Measurements from ENCODE around the gene DGUOK.
"Not testable (repeated sequence)": the region's sequence is repeated elsewhere in the genome, so short reads cannot be mapped to it uniquely, and the experiment has no call there.

Gene DGUOK

GRCh38 chr2:73926493-73927327 is at the start of gene DGUOK:
DGUOK (plus strand) TSS chr2:73926880; CDS start chr2:73926911, 31 bp downstream.
- peak; percentile 100 for DNase-seq

DNA sequence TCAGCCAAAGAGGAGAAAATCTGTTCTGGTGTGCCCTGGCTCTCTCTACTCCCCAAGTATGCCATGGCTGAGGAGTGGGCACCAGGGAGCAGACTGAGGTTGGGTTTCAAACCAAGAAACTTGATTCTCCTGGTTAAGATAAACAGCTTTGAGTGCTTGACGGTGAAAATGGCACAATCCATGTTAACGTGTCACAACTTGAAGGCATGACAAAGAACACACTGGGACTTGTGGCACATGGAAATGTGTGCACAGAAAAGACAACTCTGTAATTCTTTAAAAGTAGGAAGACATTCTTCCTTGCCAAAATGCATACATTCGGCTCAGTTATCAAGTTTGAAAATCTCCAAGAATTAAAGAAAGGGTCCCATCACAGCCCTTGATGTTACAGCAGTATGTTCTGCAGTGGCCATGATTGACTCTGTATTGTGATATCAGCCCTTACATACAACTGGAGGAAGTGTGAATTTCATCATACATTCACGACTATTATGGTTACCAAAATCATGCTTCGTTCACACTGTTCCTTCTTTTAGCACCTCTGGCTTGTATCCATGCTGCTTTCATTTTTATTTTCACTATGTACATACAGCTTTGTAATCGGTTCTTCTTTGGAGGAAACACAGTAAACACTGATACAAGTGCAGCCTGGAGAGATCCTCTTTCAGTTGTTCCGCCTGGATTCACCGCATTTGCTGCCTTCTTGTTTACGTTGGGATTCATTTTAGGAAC is 49.4 kb upstream of the DGUOK start:
- DNase-seq = no peak

DNA sequence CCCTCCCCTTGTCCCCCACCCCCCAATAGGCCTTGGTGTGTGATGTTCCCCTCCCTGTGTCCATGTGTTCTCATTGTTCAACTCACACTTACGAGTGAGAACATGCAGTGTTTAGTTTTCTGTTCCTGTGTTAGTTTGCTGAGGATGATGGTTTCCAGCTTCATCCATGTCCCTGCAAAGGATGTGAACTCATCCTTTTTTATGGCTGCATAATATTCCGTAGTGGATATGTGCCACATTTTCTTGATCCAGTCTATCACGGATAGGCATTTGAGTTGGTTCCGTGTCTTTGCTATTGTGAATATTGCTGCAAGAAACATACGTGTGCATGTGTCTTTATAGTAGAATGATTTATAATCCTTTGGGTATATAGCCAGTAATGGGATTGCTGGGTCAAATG is 48.7 kb upstream of the DGUOK start:
- DNase-seq = not testable (repeated sequence)

GRCh38 chr2:73885406-73885805 is 41.3 kb upstream of the DGUOK start:
- no peak for DNase-seq

DNA sequence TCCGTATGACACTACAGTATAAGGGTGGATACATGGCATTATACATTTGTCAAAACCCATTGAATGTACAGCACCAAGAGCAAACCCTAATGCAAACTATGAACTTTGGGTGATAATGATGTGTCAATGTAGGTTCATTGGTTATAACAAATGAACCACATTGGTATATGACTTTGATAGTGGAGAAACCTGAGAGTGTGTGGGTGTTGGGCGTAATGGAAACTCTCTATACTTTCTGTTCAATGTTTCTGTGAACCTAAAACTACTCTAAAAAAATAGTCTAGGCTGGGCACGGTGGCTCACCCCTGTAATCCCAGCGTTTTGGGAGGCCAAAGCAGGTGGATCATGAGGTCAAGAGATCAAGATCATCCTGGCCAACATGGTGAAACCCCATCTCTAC is 40.3 kb upstream of the DGUOK start:
- DNase-seq = no peak

GRCh38 chr2:73887596-73888353 is 38.9 kb upstream of the DGUOK start:
- DNase-seq = not testable (repeated sequence)

- no peak for DNase-seq
Observed at GRCh38 chr2:73888388-73888787, 38.3 kb upstream of the DGUOK start.

DNA sequence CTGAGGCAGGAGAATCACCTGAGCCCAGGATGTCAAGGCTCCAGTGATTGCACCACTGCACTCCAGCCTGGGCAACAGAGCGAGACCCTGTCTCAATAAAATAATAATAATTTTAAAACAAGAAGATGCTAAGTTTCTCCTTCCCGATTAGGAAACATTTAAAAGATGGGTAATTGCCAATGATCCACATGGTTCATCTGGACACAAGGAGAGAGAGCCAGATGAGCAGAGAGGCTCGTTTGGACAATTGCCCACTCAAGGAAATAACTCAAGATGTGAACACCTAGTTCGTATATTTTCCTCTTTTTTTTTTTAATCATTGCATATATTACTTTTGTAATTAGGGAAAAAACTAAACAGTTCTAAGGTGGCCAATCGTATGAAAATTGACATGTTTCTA is 37.5 kb upstream of the DGUOK start:
- no peak for DNase-seq

- no peak for DNase-seq
Observed at GRCh38 chr2:73890301-73891092, 36.2 kb upstream of the DGUOK start.

- DNase-seq = no peak
Observed at GRCh38 chr2:73891276-73891901, 35.3 kb upstream of the DGUOK start.

DNA sequence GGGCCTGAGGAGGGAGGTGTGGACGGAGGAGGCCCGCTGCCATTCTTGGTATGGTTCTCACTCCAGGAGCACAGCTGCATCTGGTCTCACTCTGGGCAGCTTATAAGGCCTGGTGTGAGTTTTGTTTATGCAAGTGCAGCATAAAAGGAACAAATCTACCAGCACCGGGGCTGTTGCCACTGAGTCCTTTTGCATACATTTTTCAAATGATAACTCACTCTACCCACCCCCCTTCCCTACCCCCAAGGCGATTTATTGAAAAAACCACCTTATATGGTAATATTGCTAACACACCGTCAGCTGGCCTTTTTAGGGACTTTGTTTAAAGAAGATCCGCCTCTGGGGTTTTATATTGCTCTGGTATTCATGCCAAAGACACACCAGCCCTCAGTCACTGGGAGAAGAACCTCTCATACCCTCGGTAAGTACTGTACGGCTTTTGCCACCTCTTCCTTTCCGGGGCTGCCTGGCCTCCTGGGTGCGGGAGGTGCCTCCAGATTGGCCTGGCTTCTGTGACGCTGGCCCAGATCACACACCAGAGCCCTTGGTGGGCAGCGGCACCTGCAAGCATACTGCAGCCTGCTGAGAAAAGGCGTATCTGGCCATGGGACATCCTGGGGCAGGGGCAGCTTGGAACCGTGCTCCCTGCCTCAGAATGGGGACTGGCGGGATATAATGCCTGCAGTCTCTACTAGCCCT is 33.9 kb upstream of the DGUOK start, which contains the start of gene ACTG2:
Gene ACTG2 (plus strand): TSS at position 378 of the 699 bp plus-strand sequence. CDS start 8,304 bp downstream, outside the sequence.
- DNase-seq = no peak

- no peak for DNase-seq
Observed at GRCh38 chr2:73893764-73894474, 32.8 kb upstream of the DGUOK start.

- DNase-seq = no peak
Observed at GRCh38 chr2:73894475-73894850, 32.2 kb upstream of the DGUOK start.

GRCh38 chr2:73894877-73895276 is 31.8 kb upstream of the DGUOK start:
- DNase-seq = no peak

DNA sequence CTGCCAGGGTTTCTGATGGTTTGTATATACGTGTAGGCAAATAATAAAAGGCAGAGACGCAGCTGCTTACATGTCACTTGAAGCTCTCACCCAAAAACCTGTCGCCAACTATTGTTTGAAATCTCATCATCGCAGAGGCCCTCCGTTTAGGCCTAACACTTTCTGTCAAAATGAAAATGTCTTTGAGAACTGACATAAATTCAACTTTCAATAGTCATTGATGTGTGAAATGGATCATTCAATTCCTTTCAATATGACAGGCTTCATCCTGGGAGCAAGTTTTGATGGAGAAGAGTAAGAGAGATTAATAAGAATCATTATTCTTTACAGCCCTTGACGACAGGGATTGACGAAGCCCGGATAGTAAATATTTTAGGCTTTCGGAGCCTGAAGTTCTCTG is 31.2 kb upstream of the DGUOK start:
- no peak for DNase-seq

- peak; percentile 43 for DNase-seq
Observed at GRCh38 chr2:73896362-73897239, 30.1 kb upstream of the DGUOK start.

DNA sequence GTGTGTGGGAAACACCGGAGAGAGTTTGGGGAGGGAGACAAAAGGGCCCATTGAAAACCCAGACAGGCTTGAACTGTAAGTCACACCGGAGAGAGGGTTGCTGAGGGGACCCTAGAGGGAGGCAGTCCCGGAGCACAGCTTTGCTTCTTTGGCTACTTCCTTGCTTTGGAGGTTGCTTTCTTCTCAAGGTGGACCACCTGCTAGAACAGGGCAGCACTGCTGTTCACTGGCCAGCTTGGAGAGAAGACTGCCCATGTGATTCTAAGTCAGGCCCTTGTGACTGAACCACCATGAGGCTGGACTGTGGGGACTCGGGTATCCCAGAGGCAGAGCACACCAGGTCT is 29.5 kb upstream of the DGUOK start:
- no peak for DNase-seq

GRCh38 chr2:73897934-73898333 is 28.7 kb upstream of the DGUOK start:
- DNase-seq = no peak

GRCh38 chr2:73899801-73900336 is 26.8 kb upstream of the DGUOK start:
- no peak for DNase-seq
